Lower leg skin (tissue), 4 donors: ENCODE measurements around the gene GPATCH1. TPM values are rescaled to one million over a fixed set of nuclear protein-coding genes. Genes with fewer than 3 reads are reported as not detected.

Experiments used
- DNase-seq, 2 donors: peaks; one replicate each; pipeline ENCODE4 v3.0.0-alpha.2; 2019; ENCODE audit warnings: low spot score in 2 of 2
- H3K4me3 ChIP-seq: fragments of 200-600 bp; sonication (generic); 2 replicates; pipeline ENCODE4 v1.5.1; 2017; ENCODE audit warnings: mild to moderate bottlenecking, low read depth; ENCODE audit not compliant: poor library complexity, severe bottlenecking
- POLR2A ChIP-seq, 2 donors: fragments of 450-650 bp; IDR thresholded peaks; one replicate each; pipeline ENCODE4 v1.6.1; 2016 to 2017; ENCODE audit warnings: antibody characterized with exemption in 2 of 2, mild to moderate bottlenecking in 1 of 2, moderate library complexity in 1 of 2
- WGBS, 2 donors: methylation state at CpG; one replicate each; pipeline ENCODE4 v1.1.5; 2018; 5-methylcytosine and 5-hydroxymethylcytosine counted together
- intact Hi-C: fragments of 100-400 bp; cut with DNase I; formaldehyde crosslinking; loops from one replicate; pipeline ENCODE4 v1.15.0; 2023; ENCODE audit warnings: low total_unique reads
- total RNA-seq, 4 donors: library from RNA; depleted of rRNA; stranded (reverse); fragments of >200 nt; gene quantifications; one replicate each; pipeline ENCODE4 v1.1.0, GENCODE V29; 2016
- TF ChIP-seq, protein P1 (sequence below), 3 donors: fragments of 450-650 bp; IDR thresholded peaks; one replicate each; pipeline ENCODE4 v1.5.1; 2016; ENCODE audit warnings: antibody characterized with exemption in 3 of 3, mild to moderate bottlenecking in 3 of 3, moderate library complexity in 2 of 3

GPATCH1 gene
- total RNA-seq, 4 donors from 2014 or later = 7.0 to 14.6 (median 8.7) TPM

DNA sequence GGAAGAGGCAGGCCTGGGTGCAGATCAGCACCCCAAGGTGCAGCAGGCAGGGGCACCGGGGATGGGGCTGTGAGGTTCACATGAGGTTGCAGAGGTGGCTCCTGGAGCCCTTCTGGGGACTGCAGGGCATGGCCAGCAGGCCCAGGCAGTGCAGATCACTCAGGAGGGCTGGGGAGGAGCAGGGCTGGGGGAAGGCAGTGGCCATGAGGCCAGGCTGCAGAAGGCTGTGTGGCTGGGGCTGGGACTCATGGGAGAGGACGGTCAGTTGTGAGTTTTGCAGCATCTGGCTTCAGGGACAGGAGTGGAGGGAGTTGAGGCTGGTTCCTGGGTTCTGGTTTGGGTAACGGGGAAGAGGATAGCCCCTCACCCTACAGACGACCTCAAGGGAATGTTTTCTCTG is 58.2 kb downstream of the GPATCH1 start:
- DNase-seq = no peak
- no peak overlapping the region for H3K4me3 ChIP-seq
- TF ChIP-seq, protein P1, sequence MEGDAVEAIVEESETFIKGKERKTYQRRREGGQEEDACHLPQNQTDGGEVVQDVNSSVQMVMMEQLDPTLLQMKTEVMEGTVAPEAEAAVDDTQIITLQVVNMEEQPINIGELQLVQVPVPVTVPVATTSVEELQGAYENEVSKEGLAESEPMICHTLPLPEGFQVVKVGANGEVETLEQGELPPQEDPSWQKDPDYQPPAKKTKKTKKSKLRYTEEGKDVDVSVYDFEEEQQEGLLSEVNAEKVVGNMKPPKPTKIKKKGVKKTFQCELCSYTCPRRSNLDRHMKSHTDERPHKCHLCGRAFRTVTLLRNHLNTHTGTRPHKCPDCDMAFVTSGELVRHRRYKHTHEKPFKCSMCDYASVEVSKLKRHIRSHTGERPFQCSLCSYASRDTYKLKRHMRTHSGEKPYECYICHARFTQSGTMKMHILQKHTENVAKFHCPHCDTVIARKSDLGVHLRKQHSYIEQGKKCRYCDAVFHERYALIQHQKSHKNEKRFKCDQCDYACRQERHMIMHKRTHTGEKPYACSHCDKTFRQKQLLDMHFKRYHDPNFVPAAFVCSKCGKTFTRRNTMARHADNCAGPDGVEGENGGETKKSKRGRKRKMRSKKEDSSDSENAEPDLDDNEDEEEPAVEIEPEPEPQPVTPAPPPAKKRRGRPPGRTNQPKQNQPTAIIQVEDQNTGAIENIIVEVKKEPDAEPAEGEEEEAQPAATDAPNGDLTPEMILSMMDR (IDR thresholded peaks at IDR 0.05) = no peak
- no peak for TF ChIP-seq POLR2A (IDR thresholded peaks at IDR 0.05)
- WGBS, 2 donors = 74 to 76% methylated on average over 4 of the region's 4 CpGs
- intact Hi-C loops = loop anchor here (5.0 kb wide), 1 partner anchor 43 kb away; no protein-coding TSS in a partner anchor

DNA sequence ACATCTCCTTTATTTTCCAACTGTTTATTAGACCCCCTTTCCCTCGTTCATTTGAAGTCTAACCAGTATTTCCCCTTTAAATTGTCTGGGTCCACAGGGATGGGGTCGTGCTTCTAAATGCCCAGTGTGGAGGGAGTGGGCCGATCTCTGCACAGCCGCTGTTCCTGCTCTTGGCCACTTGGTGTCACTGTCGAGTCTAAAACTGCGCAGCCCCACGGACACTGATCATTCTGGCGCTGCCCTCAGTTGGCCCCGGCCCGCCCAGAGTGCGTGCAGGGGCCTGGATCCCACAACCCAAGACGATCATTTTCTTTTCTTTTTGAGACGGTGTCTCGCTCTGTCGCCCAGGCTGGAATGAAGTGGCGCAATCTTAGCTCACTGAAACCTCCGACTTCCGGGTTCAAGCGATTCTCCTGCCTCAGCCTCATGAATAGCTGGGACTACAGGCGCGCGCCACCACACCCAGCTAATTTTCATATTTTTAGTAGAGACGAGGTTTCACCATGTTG is 63.0 kb downstream of the GPATCH1 start:
- 23 to 29% methylated on average over 23 of the region's 23 CpGs for WGBS, 2 donors
- DNase-seq = peak; percentile 50 to 93
- intact Hi-C loops = no loop called here
- TF ChIP-seq POLR2A (IDR thresholded peaks at IDR 0.05) = no peak
- TF ChIP-seq, protein P1 (IDR thresholded peaks at IDR 0.05) = peak in 1 of 3 donors; percentile 64
- H3K4me3 ChIP-seq = no peak overlapping the region

DNA sequence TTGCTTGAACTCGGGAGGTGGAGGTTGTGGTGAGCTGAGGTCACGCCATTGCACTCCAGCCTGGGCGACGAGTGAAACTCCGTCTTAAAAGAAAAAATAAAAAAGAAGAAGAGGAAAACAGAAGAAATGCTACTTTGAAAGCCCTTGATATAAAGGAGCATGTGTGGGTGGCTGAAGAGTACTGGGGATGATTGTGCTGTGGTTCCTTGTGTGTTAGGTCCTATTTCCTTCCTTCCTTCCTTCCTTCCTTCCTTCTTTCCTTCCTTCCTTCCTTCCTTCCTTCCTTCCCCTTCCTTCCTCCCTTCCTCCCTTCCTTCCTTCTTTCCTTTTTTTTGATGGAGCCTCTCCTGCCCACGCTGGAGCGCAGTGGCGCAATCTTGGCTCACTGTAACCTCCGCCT is 65.2 kb downstream of the GPATCH1 start:
- TF ChIP-seq, protein P1 (IDR thresholded peaks at IDR 0.05) = no peak
- TF ChIP-seq POLR2A (IDR thresholded peaks at IDR 0.05) = no peak
- H3K4me3 ChIP-seq = no peak overlapping the region
- intact Hi-C loops = no loop called here
- no peak for DNase-seq
- WGBS, 2 donors = 88 to 94% methylated on average over 9 of the region's 9 CpGs

DNA sequence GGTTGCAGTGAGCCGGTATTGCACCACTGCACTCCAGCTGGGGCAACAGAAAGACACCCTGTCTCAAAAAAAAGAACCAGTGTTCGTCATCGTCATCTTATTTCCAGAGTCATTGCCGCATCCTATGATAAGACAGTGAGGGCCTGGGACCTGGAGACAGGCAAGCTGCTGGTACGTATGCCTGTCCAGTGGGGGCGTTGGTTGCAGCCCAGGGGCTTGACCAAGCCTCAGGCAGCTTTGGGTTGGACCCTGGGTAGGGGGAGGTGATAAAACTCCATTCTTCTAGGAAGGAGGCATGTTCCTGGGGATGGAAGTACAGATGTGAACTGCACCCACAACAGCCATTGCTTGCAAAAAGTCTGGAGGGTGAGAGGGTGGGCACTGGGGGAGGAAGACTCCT is 66.6 kb downstream of the GPATCH1 start:
- TF ChIP-seq, protein P1 (IDR thresholded peaks at IDR 0.05) = no peak
- no peak for TF ChIP-seq POLR2A (IDR thresholded peaks at IDR 0.05)
- H3K4me3 ChIP-seq = no peak overlapping the region
- no peak for DNase-seq
- intact Hi-C loops = no loop called here
- 82 to 90% methylated on average over 6 of the region's 6 CpGs for WGBS, 2 donors

DNA sequence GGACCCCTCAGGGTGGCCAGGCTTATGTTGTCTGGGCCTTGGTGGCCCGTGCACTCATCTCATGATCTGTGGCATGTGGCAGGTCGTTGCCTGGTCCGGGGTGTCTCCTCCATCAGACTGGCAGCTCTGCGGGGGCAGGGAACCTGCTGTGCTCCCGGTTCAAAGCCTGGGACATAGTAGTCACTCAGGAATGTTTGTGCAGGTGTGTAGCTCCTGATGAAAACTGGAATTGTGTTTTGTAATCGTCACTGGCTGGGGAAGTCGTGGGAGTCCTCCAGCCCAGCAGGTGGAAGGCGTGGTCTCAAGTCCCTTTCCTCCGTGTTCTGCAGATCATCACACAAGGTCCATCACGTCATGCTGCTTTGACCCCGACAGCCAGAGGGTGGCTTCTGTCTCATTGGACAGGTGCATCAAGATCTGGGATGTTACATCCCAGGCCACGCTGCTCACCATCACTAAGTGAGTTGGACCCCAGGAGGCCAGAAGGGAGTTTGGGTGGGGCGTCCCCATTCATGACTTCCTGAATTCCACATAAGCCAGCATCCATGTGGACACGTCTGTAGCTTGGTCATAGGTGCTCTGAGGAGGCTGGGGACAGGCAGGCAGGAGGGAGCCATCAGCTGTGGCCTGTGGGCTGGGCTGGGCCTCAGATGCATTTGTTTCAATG is 70.0 kb downstream of the GPATCH1 start:
- 70 to 75% methylated on average over 12 to 14 of the region's 14 CpGs for WGBS, 2 donors
- no peak for TF ChIP-seq POLR2A (IDR thresholded peaks at IDR 0.05)
- TF ChIP-seq, protein P1 (IDR thresholded peaks at IDR 0.05) = no peak
- no peak overlapping the region for H3K4me3 ChIP-seq
- intact Hi-C loops = no loop called here
- no peak for DNase-seq
